Ishikawa (cell line): ENCODE data around the gene RASA2.

Experiments
- CEBPB ChIP-seq: IDR thresholded peaks from 2 replicates; pipeline ENCODE4 v1.6.1; 2012
- CREB1 ChIP-seq: IDR thresholded peaks from 2 replicates; pipeline ENCODE4 v1.6.1; 2012; ENCODE audit warnings: low read depth
- EGR1 ChIP-seq: IDR thresholded peaks from 2 replicates; pipeline ENCODE4 v1.6.1; 2012
- EP300 ChIP-seq: IDR thresholded peaks from 2 replicates; pipeline ENCODE4 v1.6.1; 2012; ENCODE audit warnings: borderline replicate concordance
- FOXM1 ChIP-seq: IDR thresholded peaks from 2 replicates; pipeline ENCODE4 v1.6.1; 2012; ENCODE audit warnings: low read depth, borderline replicate concordance
- MAX ChIP-seq: IDR thresholded peaks from 2 replicates; pipeline ENCODE4 v1.6.1; 2012
- NFIC ChIP-seq: IDR thresholded peaks from 2 replicates; pipeline ENCODE4 v1.6.1; 2012
- RAD21 ChIP-seq: IDR thresholded peaks from 2 replicates; pipeline ENCODE4 v1.6.1; 2012; ENCODE audit warnings: low read depth
- TAF1 ChIP-seq: IDR thresholded peaks from 2 replicates; pipeline ENCODE4 v1.6.1; 2012; ENCODE audit warnings: low read depth, mild to moderate bottlenecking
- TCF12 ChIP-seq: IDR thresholded peaks from 2 replicates; pipeline ENCODE4 v1.6.1; 2012; ENCODE audit warnings: low read depth
- YY1 ChIP-seq: IDR thresholded peaks from 2 replicates; pipeline ENCODE4 v1.6.1; 2012; ENCODE audit warnings: low read depth
- ZBTB7A ChIP-seq: IDR thresholded peaks from 2 replicates; pipeline ENCODE4 v1.6.1; 2012; ENCODE audit warnings: low read depth
- TF ChIP-seq, protein P1 (sequence below): IDR thresholded peaks from 2 replicates; pipeline ENCODE4 v1.6.1; 2012
- TF ChIP-seq, protein P2 (sequence below): IDR thresholded peaks from 2 replicates; pipeline ENCODE4 v1.6.1; 2012; ENCODE audit warnings: low read depth, mild to moderate bottlenecking

The RASA2 gene

DNA sequence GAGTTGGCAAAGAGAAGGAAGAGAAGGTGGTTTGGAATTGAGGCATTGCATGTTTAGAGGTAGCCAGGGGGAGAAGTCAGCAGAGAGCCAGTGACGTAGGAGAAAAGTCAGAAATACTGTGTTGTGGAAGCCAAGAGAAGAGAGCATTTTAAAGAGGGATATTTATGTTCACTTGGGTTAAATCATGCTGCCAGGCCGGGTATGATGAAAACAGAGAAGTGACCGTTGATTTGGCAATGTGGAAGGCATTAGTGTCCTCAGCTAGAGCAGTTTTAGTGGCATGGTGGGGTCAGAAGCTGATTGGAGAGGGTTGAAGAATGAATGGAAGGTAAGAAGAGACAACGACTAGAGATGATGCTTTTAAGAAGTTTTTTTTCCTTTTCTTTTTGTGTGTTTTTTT is 24.5 kb downstream of the RASA2 start:
- TF ChIP-seq TCF12 (no peak), RAD21 (no peak), TAF1 (no peak), CEBPB (no peak), ZBTB7A (no peak), EGR1 (no peak), EP300 (no peak), NFIC (no peak), MAX (no peak)

DNA sequence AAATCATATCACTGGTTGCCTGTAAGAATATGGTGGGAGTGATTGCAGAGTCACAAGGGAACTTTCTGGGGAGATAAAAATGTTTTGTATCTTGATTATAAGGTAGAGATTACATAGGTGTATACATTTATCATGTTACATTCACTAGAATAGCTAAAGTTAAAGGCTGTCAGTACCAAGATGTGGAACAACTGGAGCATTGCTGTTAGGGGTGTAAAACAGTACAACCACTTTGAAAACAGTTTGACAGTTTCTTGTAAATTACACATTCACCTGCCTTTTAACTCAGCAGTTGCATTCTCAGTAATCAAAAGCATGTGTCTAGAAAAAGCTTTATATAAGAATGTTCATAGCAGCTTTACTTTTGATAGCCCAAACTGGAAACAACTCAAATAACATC is 27.6 kb downstream of the RASA2 start:
- TF ChIP-seq, protein P1, sequence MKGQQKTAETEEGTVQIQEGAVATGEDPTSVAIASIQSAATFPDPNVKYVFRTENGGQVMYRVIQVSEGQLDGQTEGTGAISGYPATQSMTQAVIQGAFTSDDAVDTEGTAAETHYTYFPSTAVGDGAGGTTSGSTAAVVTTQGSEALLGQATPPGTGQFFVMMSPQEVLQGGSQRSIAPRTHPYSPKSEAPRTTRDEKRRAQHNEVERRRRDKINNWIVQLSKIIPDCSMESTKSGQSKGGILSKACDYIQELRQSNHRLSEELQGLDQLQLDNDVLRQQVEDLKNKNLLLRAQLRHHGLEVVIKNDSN, result no peak
- TF ChIP-seq TAF1 (no peak), TCF12 (no peak), EP300 (no peak), RAD21 (no peak)
- TF ChIP-seq, protein P2, sequence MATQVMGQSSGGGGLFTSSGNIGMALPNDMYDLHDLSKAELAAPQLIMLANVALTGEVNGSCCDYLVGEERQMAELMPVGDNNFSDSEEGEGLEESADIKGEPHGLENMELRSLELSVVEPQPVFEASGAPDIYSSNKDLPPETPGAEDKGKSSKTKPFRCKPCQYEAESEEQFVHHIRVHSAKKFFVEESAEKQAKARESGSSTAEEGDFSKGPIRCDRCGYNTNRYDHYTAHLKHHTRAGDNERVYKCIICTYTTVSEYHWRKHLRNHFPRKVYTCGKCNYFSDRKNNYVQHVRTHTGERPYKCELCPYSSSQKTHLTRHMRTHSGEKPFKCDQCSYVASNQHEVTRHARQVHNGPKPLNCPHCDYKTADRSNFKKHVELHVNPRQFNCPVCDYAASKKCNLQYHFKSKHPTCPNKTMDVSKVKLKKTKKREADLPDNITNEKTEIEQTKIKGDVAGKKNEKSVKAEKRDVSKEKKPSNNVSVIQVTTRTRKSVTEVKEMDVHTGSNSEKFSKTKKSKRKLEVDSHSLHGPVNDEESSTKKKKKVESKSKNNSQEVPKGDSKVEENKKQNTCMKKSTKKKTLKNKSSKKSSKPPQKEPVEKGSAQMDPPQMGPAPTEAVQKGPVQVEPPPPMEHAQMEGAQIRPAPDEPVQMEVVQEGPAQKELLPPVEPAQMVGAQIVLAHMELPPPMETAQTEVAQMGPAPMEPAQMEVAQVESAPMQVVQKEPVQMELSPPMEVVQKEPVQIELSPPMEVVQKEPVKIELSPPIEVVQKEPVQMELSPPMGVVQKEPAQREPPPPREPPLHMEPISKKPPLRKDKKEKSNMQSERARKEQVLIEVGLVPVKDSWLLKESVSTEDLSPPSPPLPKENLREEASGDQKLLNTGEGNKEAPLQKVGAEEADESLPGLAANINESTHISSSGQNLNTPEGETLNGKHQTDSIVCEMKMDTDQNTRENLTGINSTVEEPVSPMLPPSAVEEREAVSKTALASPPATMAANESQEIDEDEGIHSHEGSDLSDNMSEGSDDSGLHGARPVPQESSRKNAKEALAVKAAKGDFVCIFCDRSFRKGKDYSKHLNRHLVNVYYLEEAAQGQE, result no peak

- TF ChIP-seq, protein P2, result no peak
- no peak for TF ChIP-seq RAD21
Measured at GRCh38 chr3:141519587-141519986, 32.8 kb downstream of the RASA2 start.

DNA sequence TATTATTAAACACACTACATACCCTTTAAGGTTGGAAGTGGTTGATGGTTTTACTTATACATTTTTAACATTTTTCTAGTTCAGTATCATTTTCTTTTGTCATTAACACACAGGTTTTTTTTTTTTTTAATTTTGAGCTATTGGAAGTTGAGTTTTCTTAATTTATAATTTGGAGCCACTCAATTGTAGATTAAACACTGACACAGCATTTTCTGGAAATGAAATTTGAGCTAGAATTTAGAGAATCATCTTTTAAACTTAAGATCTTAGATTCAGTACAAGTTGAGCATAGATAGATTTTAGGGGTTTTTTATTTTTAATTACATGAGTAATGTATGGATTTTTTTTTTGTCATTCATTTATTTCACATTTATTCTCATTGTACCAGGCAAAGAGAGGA is 35.0 kb downstream of the RASA2 start:
- no peak for TF ChIP-seq MAX
- TF ChIP-seq, protein P2, result no peak
- no peak for TF ChIP-seq YY1
- TF ChIP-seq, protein P1, result no peak
- no peak for TF ChIP-seq CEBPB
- no peak for TF ChIP-seq FOXM1

- TF ChIP-seq, protein P1, result no peak
- TF ChIP-seq EP300 (no peak), EGR1 (no peak), CREB1 (no peak)
Measured at GRCh38 chr3:141523615-141524375, 37.0 kb downstream of the RASA2 start.
